PC-3 (cell line): ENCODE measurements around the gene ATP6V1G1. TPM values are rescaled to one million over a fixed set of nuclear protein-coding genes. Genes with fewer than 3 reads are reported as not detected.

Experiments
- ATAC-seq: fragments of 200-7000 bp; cut with Tn5 transposase; 2 replicates; pipeline ENCODE4 v1.9.1; 2020; ENCODE audit warnings: mild to moderate bottlenecking, moderate library complexity
- Bru-seq: library from RNA; stranded (reverse); fragments of 400-500 nt; gene quantifications from one replicate; lab custom pipeline; 2021; lab: Mats Ljungman, UMichigan
- BruChase-seq, 2 experiments: library from RNA; stranded (reverse); fragments of 400-500 nt; gene quantifications; one replicate each; lab custom pipeline; 2021; lab: Mats Ljungman, UMichigan
- BruUV-seq: library from RNA; stranded (reverse); fragments of 400-500 nt; replicated peaks from 2 replicates; lab custom pipeline; 2021; lab: Mats Ljungman, UMichigan
- CTCF ChIA-PET: fragments of 300-600 bp; sonication (Branson Sonifier 250); formaldehyde crosslinking; loops from one replicate; lab custom pipeline; 2022; ENCODE audit warnings: antibody characterized with exemption; lab: Charles Lee
- POLR2A ChIA-PET: fragments of 300-600 bp; sonication (Branson Sonifier 250); formaldehyde crosslinking; loops from one replicate; lab custom pipeline; 2022; ENCODE audit warnings: antibody characterized with exemption; ENCODE audit not compliant: unreplicated experiment; lab: Charles Lee
- DNase-seq: peaks from one replicate; pipeline ENCODE4 v3.0.0-alpha.2; 2015
- H2AFZ ChIP-seq: fragments of 300-600 bp; sonication (generic); 2 replicates; pipeline ENCODE4 v1.6.0; 2016; ENCODE audit warnings: antibody characterized with exemption, low read length
- H3F3A ChIP-seq: fragments of 300-600 bp; sonication (generic); one replicate; pipeline ENCODE4 v1.6.0; 2017; ENCODE audit warnings: antibody characterized with exemption, low read length, control low read depth, mild to moderate bottlenecking; ENCODE audit not compliant: unreplicated experiment
- H3K27ac ChIP-seq: fragments of 300-600 bp; sonication (generic); 2 replicates; pipeline ENCODE4 v1.5.1; 2016; ENCODE audit warnings: mild to moderate bottlenecking, low read length
- H3K27me3 ChIP-seq: fragments of 300-600 bp; sonication (generic); 2 replicates; pipeline ENCODE4 v1.6.1; 2016; ENCODE audit warnings: low read length, mixed read lengths
- H3K36me3 ChIP-seq: fragments of 300-600 bp; sonication (generic); 2 replicates; pipeline ENCODE4 v1.6.1; 2016; ENCODE audit warnings: low read depth, mixed run types, low read length, mixed read lengths
- H3K4me1 ChIP-seq: fragments of 300-600 bp; sonication (generic); 2 replicates; pipeline ENCODE4 v1.5.1; 2016; ENCODE audit warnings: low read length; ENCODE audit not compliant: insufficient read depth
- H3K4me2 ChIP-seq: fragments of 300-600 bp; sonication (generic); 2 replicates; pipeline ENCODE4 v1.6.0; 2016; ENCODE audit warnings: low read length
- H3K4me3 ChIP-seq: fragments of 300-600 bp; sonication (generic); 2 replicates; pipeline ENCODE4 v1.5.1; 2016; ENCODE audit warnings: mild to moderate bottlenecking, low read length, mixed read lengths
- H3K79me2 ChIP-seq: fragments of 300-600 bp; sonication (generic); 2 replicates; pipeline ENCODE4 v1.6.1; 2017; ENCODE audit warnings: low read length, mixed read lengths
- H3K9ac ChIP-seq: fragments of 300-600 bp; sonication (generic); 2 replicates; pipeline ENCODE4 v1.6.0; 2016; ENCODE audit warnings: mild to moderate bottlenecking, low read length
- H3K9me2 ChIP-seq: fragments of 300-600 bp; sonication (generic); replicated peaks from 2 replicates; pipeline ENCODE4 v1.6.1; 2016; ENCODE audit warnings: mixed run types, low read length, mixed read lengths
- H3K9me3 ChIP-seq: fragments of 300-600 bp; sonication (generic); 2 replicates; pipeline ENCODE4 v1.6.1; 2016; ENCODE audit warnings: low read length, mixed read lengths
- H4K20me1 ChIP-seq: fragments of 300-600 bp; sonication (generic); 2 replicates; pipeline ENCODE4 v1.6.1; 2016; ENCODE audit warnings: low read length, mixed read lengths
- CTCF ChIP-seq: fragments of 300-600 bp; sonication (generic); conservative IDR thresholded peaks from 2 replicates; pipeline ENCODE4 v1.5.1; 2017; ENCODE audit warnings: antibody characterized with exemption, low read depth, mild to moderate bottlenecking, low read length
- EZH2 ChIP-seq: fragments of 300-600 bp; sonication (generic); IDR thresholded peaks from one replicate; pipeline ENCODE4 v1.6.1; 2017; ENCODE audit warnings: antibody characterized with exemption, mild to moderate bottlenecking, low read length; ENCODE audit not compliant: unreplicated experiment
- EZH2phosphoT487 ChIP-seq: fragments of 300-600 bp; sonication (generic); IDR thresholded peaks from 2 replicates; pipeline ENCODE4 v1.6.1; 2018; ENCODE audit warnings: mild to moderate bottlenecking, antibody characterized with exemption, low read length, borderline replicate concordance
- intact Hi-C: fragments of 100-400 bp; cut with micrococcal nuclease; formaldehyde crosslinking; loops from 2 replicates; pipeline ENCODE4 v1.9.0; 2023
- long read RNA-seq: library from polyadenylated mRNA; unstranded; transcript quantifications from one replicate; pipeline ENCODE4 v2.0.0, GENCODE V29; 2021; ENCODE audit not compliant: unreplicated experiment
- total RNA-seq: library from RNA; depleted of rRNA; stranded (reverse); fragments of >200 nt; gene quantifications from 2 replicates; pipeline ENCODE4 v1.2.3, GENCODE V29; 2014; rRNA removed

ATP6V1G1 gene
- total RNA-seq (126 and 162 TPM in 2 replicates), Bru-seq, nascent RNA (percentile 95 among the genes with signal in this experiment), BruChase-seq, experiment 1, labeled RNA remaining after a 6-hour chase (percentile 97 among the genes with signal in this experiment), BruChase-seq, experiment 2, labeled RNA remaining after a 2-hour chase (percentile 95 among the genes with signal in this experiment)
- long read RNA-seq, transcript ATP6V1G1-201 (3 exons, 1,080 nt) = major isoform, 230 of 238 reads
- long read RNA-seq, partial matches to known transcripts = 3 of 238 reads
- long read RNA-seq, other reads (novel, unspliced or antisense) = 5 of 238 reads

- ChIA-PET CTCF (interaction anchor here (0.5 to 1.0 kb wide), 2 partner anchors 83 to 101 kb away, joined by 4 to 6 read pairs; no protein-coding TSS in a partner anchor), POLR2A (interaction anchor here (0.5 to 1.0 kb wide), 10 partner anchors 9 to 1025 kb away, joined by 3 to 14 read pairs (median 4); no protein-coding TSS in a partner anchor)
- BruUV-seq = TSS peak; percentile 55
- Histone ChIP-seq H3K27ac (peak within 1 kb of the TSS; percentile 74), H3F3A (no peaks in the 10 kb centered on the region), H3K9ac (peak within 1 kb of the TSS; percentile 99), H3K9me2 (no peaks in the 10 kb centered on the region), H3K9me3 (no peaks in the 10 kb centered on the region), H4K20me1 (peaks cover 35% of the 10 kb centered on the region), H3K79me2 (peaks cover 50% of the 10 kb centered on the region), H3K4me1 (peaks cover 20% of the 10 kb centered on the region), H3K4me3 (peak within 1 kb of the TSS; percentile 94), H3K4me2 (peak within 1 kb of the TSS; percentile 94), H3K36me3 (peaks cover 4% of the 10 kb centered on the region), H3K27me3 (no peaks in the 10 kb centered on the region), H2AFZ (peak within 1 kb of the TSS; percentile 75)
- ATAC-seq (peak; percentile 93), DNase-seq (peak; percentile 97)
- TF ChIP-seq EZH2phosphoT487 (no peak), CTCF (no peak), EZH2 (no peak)
- intact Hi-C loops = loop anchor here (1.0 to 5.0 kb wide), 3 partner anchors 35 to 100 kb away; no protein-coding TSS in a partner anchor
Measured at GRCh38 chr9:114587345-114588202, at the start of gene ATP6V1G1. TSS of gene ATP6V1G1 (plus strand) at chr9:114587769. CDS start at chr9:114587839, 70 bp downstream.

GRCh38 chr9:114538241-114538640, 49.3 kb upstream of the ATP6V1G1 start:
- H3K9me2 ChIP-seq = no peaks in the 10 kb centered on the region

More at GRCh38 chr9:114538241-114538640, 49.3 kb upstream of the ATP6V1G1 start:
- H3K79me2 ChIP-seq = no peaks in the 10 kb centered on the region
- H3K4me2 ChIP-seq = no peak overlapping the region
- H4K20me1 ChIP-seq = no peaks in the 10 kb centered on the region
- DNase-seq (peak; percentile 15), ATAC-seq (0 out of 2 replicates have a peak, but pooled peaks have one; percentile 20)
- no peaks in the 10 kb centered on the region for H3K9me3 ChIP-seq
- H3K36me3 ChIP-seq = no peaks in the 10 kb centered on the region
- peaks cover 5% of the 10 kb centered on the region for H3K4me1 ChIP-seq
- no peak overlapping the region for H3K9ac ChIP-seq
- H3K27ac ChIP-seq = no peak overlapping the region
- ChIA-PET POLR2A (no interaction called here), CTCF (interaction anchor here (1.0 kb wide), 1 partner anchor 115 kb away, joined by 6 read pairs; no protein-coding TSS in a partner anchor)
- H3K4me3 ChIP-seq = no peak overlapping the region
- intact Hi-C loops = no loop called here
- H3K27me3 ChIP-seq = no peaks in the 10 kb centered on the region
- TF ChIP-seq CTCF = peak; percentile 37
- TF ChIP-seq EZH2phosphoT487 = no peak
- no peak for TF ChIP-seq EZH2
- no TSS peak for BruUV-seq
- no peak overlapping the region for H2AFZ ChIP-seq
- no peaks in the 10 kb centered on the region for H3F3A ChIP-seq
